ENCODE results near the gene TPCN2.

The TPCN2 gene

GRCh38 chr11:69039501-69039900 is 9.2 kb upstream of the TPCN2 start:
- DNase-seq, result no peak

- DNase-seq, result no peak
These were observed 8.7 kb upstream of the TPCN2 start for GRCh38 chr11:69040051-69040450.

DNA sequence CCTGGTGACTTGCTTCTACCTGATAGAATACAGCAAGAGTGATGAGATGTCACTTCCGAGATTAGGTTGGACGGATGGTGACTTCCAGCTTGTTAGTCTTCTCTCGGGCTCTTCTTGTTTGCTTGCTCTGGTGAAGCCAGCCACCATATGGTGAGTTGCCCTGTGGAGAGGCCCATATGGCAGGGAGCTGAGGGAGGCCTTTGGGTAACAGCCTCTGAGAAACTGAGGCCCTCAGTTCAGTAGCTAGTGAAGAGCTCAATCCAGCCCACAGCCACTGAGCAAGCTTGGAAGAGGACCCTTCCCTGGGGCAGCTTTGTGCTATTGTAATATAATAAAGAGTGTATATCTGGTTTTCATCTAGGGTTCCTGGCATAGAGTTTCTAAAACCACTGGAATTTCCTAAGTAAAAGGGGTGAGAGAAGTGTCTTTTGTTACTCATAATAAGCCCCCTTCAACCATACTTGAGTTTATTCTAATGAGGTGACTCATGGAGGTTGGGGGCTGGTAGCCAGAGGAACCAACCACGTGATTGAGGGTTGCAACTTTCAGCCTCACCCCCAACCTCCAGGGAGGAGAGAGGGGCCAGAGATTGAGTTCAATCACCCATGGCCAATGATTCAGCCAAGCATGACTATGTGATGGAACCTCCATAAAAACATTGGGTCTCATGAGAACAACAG is 8.0 kb upstream of the TPCN2 start:
- DNase-seq, result peak; percentile 58 to 80

DNA sequence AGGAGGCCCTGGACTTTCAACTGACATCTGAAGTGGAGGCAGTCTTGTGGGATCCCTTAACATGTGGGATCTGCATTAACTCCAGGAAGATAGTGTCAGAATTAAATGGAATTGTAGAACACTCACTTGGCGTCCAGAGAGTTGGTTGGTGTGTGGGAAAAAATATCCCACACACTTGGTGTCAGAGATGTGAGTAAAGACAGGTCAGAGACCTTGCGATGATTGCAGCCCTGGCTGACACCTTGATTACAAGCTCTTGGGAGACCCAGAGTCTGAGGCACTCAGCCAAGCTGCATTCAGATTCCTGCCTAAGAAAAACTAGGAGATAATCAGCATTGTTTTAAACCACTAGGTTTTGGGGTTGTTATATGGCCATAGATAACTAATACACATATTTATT is 7.2 kb upstream of the TPCN2 start:
- DNase-seq, result no peak

- peak; percentile 60 to 72 for DNase-seq
These were observed 4.4 kb upstream of the TPCN2 start for GRCh38 chr11:69044111-69045013.

GRCh38 chr11:69048031-69048693 is 570 bp upstream of the TPCN2 start:
- no peak for DNase-seq

GRCh38 chr11:69049490-69049867 is 747 bp downstream of the TPCN2 start:
- peak; percentile 71 to 79 for DNase-seq

GRCh38 chr11:69050592-69051380 is 2.1 kb downstream of the TPCN2 start:
- DNase-seq, result no peak

DNA sequence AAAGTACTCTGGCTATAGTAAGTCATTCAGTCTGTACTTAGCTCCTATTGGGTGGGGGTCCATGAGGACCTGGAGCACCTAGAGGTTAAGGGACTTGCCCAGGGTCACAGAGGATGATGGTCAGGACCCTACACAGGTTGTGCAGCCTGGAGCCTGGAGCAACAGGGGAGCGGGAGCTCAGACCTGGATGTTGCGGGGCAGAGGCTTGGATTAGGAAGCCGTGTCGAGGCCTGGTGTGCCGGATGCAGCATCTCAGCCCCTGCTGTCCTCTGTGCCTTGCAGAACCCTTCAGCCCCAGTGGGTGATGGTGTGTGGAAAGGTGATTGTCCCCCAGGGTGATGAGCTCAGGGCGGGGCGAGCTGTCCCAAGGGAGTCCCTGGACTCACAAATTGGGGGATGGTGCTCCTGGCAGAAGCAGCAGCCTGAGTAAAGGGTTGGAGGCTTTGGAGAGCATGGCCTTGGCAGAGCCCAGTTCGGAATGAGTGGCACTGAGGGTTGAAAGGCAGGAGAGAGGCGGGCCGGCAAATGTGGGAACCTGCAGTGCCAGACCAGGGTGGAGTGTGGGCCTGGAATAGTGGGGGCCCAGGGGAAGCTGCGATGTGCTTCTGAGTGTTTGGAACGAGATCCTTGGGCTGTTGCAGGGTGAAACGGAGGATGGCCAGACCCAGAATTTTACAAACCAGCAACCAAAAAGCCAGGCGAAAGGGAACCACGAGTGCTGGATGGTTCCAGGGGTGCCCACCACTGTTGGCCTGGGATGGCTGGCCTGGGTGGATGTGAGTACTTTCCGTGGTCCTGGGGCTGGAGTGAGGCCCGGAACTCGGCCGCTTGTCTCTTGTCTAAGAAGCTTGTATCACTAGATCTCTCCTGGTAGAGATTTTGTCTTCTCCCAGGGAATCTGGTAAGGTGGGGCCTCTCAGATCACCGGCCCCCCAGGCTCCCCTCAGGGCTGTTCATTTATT is 2.9 kb downstream of the TPCN2 start:
- no peak for DNase-seq

DNA sequence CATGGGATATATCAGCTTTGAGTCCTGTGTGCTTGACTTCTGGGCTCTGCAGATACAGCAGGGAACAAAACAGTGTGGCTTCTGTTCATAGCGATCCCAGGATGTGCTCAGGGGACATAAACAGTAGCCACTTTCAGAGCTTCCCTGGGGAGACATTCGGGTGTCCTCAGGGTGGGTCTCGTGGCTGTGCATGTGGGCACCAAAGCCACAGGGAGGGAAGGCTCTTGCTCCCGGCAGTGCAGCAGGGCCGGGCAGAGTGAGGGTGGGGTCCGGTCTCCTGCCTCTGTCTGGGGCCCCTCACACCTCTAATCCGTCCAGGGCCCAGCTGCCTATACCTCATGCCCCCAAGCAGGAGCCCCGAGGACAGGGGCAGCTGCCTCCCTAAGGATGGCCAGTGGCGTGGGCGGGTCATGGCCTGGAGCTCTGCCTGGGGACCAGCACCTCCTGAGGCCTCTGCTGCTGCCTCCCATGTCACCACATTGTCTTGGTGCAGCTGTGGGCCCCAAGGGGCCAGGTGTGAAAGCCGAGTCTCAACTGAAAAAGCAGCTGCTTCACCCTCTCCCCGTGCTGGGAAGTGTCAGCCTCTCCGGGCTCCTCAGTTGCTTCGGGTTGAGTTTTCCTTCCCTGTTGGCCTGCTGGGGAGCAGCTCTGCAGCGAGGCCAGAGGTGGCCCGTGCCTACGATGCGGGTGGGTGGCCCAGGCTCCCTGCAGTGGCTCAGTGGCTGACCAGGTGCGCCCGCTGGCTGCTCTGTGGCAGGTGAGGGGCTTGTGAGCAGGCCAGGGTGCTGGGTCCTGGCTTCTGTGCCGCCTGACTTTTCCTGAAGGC is 3.8 kb downstream of the TPCN2 start:
- no peak for DNase-seq

- no peak for DNase-seq
These were observed 4.4 kb downstream of the TPCN2 start for GRCh38 chr11:69053169-69053477.

- no peak for DNase-seq
These were observed 5.0 kb downstream of the TPCN2 start for GRCh38 chr11:69053546-69054396.

- DNase-seq, result no peak
These were observed 5.9 kb downstream of the TPCN2 start for GRCh38 chr11:69054397-69055211.

DNA sequence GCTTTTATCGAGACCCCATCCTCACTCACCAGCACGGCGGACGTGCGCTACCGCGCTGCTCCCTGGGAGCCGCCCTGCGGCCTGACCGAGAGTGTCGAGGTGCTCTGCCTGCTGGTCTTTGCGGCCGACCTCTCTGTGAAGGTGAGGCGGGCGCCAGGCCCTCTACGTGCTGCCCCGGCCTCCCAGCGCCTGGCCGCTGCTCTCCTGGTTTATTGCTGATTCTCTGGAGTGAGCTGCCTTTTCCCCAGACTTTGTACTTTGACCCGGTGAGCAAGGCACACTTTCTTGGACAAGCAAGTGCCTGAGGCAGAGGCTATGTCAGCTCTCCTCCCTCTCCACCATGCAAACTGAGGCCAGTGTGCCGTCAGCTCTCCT is 6.5 kb downstream of the TPCN2 start:
- DNase-seq, result no peak

DNA sequence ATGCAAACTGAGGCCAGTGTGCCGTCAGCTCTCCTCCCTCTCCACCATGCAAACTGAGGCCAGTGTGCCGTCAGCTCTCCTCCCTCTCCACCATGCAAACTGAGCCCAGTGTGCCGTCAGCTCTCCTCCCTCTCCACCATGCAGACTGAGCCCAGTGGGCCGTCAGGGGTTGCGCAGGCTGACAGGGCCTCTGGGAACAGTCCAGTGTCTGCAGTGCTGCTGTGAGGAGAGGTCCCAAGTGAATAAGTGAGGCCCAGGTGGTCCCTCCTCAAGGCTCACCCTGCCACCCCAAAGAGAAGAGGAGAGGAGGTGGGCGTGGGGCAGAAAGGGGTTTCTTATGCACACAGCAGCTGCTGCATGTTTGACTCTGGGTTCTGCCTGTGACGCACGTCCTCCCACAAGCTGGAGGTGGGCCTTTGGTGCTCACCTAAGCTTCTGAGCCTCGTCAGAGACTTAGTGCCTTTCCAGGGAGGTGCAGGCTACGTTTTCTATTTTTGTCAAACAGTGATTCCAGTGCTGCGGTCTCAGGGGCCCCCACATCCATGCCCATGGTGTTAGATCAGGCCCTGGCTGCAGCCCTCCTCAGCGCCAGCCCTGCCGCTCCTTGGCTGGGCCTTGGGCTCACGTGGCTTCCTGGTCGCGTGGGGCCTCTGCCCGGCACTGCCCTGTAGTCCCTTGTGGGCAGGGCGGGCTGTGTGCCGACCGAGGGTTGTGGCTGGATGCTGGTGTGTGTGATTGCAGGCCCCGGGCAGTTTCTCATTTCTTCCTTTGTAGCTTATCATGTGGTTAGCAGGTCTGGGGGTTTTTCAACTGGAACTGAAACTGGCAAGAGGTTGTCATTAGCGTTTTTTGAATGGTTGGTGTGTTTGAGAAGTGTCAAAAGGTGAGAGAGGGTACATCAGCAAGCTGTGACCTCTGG is 7.1 kb downstream of the TPCN2 start:
- DNase-seq, result peak; percentile 78 to 93

GRCh38 chr11:69057236-69057635 is 8.5 kb downstream of the TPCN2 start:
- DNase-seq, result no peak

GRCh38 chr11:69057801-69058200 is 9.1 kb downstream of the TPCN2 start:
- DNase-seq, result no peak

Data from inflammatory macrophage treated with lipopolysaccharide for 1 hour (primary cell).